Common myeloid progenitor, CD34-positive (primary cell): ENCODE measurements around the gene IL17RB.

Experiments used
- CTCF ChIA-PET: fragments of 350-600 bp; sonication (Branson Sonifier 250); formaldehyde crosslinking; loops from one replicate; lab custom pipeline; 2021; ENCODE audit warnings: antibody characterized with exemption; lab: Charles Lee
- POLR2A ChIA-PET: fragments of 350-600 bp; sonication (Branson Sonifier 250); formaldehyde crosslinking; loops from one replicate; lab custom pipeline; 2021; ENCODE audit warnings: antibody characterized with exemption; lab: Charles Lee
- DNase-seq, 3 donors: peaks; one replicate each; pipeline versions ENCODE4 v3.0.0 to v3.0.0-alpha.2; 2013
- H3K27ac ChIP-seq, 2 experiments: 1 replicate in 1 of 2; 2 replicates in 1 of 2; pipeline ENCODE4 v1.7.0; 2013; ENCODE audit warnings: inconsistent platforms in 2 of 2, low read length in 2 of 2, mild to moderate bottlenecking in 2 of 2, low read depth in 1 of 2, moderate library complexity in 1 of 2; ENCODE audit not compliant: severe bottlenecking in 2 of 2, insufficient read depth in 1 of 2, poor library complexity in 1 of 2
- H3K27me3 ChIP-seq, 5 experiments: replicated peaks in 2 of 5; 1 replicate in 3 of 5; 2 replicates in 2 of 5; pipeline versions ENCODE4 v1.6.1 to v1.7.0; 2013; ENCODE audit warnings: low read length in 4 of 5, mild to moderate bottlenecking in 2 of 5, moderate library complexity in 2 of 5, inconsistent platforms in 1 of 5; ENCODE audit not compliant: insufficient read depth in 5 of 5, control insufficient read depth in 4 of 5
- H3K36me3 ChIP-seq, 4 experiments: 1 replicate in 2 of 4; 2 replicates in 2 of 4; pipeline versions ENCODE4 v1.6.1 to v1.7.0; 2013; ENCODE audit warnings: low read length in 3 of 4, control low read depth in 1 of 4, mild to moderate bottlenecking in 1 of 4; ENCODE audit not compliant: control insufficient read depth in 4 of 4, insufficient read depth in 4 of 4
- H3K4me1 ChIP-seq, 4 experiments: 1 replicate in 3 of 4; 2 replicates in 1 of 4; pipeline versions ENCODE4 v1.6.1 to v1.7.1; 2013; ENCODE audit warnings: low read length in 3 of 4, mild to moderate bottlenecking in 3 of 4, control low read depth in 1 of 4, inconsistent platforms in 1 of 4, moderate library complexity in 1 of 4; ENCODE audit not compliant: control insufficient read depth in 4 of 4, insufficient read depth in 4 of 4; ENCODE audit errors: control extremely low read depth in 1 of 4
- H3K4me3 ChIP-seq, 7 experiments: 1 replicate in 4 of 7; 2 replicates in 3 of 7; pipeline versions ENCODE4 v1.5.1 to v1.7.0; 2013; ENCODE audit warnings: mild to moderate bottlenecking in 7 of 7, low read length in 6 of 7, moderate library complexity in 6 of 7, inconsistent platforms in 2 of 7, low read depth in 2 of 7, control low read depth in 1 of 7; ENCODE audit not compliant: insufficient read depth in 4 of 7, control insufficient read depth in 1 of 7; ENCODE audit errors: extremely low read depth in 1 of 7
- H3K9me3 ChIP-seq, 5 experiments: 1 replicate in 4 of 5; 2 replicates in 1 of 5; pipeline versions ENCODE4 v1.6.1 to v1.7.1; 2013; ENCODE audit warnings: low read length in 4 of 5, mild to moderate bottlenecking in 2 of 5, inconsistent platforms in 1 of 5, low read depth in 1 of 5, moderate library complexity in 1 of 5; ENCODE audit not compliant: control insufficient read depth in 4 of 5, insufficient read depth in 2 of 5; ENCODE audit errors: control extremely low read depth in 1 of 5
- WGBS: methylation state at CpG from one replicate; pipeline ENCODE4 v1.1.5; 2013; ENCODE audit not compliant: insufficient coverage; 5-methylcytosine and 5-hydroxymethylcytosine counted together

The IL17RB gene

DNA sequence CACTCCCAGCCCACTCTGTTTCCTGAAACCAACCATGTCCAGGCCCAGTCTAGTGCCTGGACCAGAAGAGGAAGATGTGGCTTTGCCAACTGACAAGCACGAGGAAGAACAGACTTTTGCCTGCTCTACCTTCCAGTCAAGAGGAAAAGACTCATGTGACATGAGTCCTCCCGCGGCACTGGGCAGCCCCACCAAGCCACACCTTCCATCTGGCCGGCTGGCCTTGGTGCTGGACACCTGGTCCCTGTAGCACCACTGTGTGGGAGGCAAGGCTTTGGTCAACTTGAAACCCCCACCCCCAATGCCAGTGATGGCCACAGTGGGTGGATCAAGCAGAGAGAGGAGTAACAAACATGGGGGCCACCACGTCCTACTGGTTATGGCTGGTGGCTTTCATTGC, 12.7 kb upstream of the IL17RB start:
- ChIA-PET CTCF (no interaction called here), POLR2A (no interaction called here)
- no peaks in the 10 kb centered on the region for H3K36me3 ChIP-seq

DNA sequence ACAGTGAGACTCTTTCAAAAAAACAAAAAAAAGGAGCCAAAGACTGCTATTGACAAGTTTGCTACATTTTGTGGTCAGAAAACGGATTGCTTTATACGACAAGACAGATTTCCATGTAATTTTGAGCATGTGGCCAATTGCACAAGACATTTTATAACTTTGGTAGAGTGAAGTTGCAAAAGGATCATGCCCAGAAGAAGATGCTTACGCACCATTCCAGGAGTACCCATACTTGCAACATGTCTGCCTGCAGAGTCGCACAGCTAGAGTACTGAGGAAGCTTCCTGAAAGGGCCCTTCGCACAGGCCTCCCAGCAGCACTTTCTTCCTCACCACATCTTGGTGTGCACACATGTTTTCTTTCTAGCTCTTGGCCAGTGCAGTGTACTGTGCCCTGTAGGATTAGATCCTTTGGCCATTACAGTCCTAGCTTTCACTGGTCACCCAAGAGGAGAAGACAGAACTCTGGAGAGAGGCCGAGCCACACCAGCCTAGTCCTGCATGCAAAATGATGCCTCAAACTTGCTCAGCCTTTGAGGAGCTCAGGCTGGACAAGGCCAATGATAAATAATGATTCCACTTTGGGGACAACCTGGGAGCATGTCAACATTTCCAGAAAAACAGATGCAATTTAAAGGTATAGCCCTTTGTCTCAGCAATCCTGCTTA, 11.8 kb upstream of the IL17RB start:
- Histone ChIP-seq H3K9me3 (no peaks in the 10 kb centered on the region), H3K4me1 (peaks cover 0 to 3% (median 0%) of the 10 kb centered on the region in 4 experiments), H3K4me3 (no peak overlapping the region), H3K27ac (no peak overlapping the region), H3K36me3 (no peaks in the 10 kb centered on the region), H3K27me3 (peaks cover 0 to 4% (median 0%) of the 10 kb centered on the region in 5 experiments)
- WGBS, result 85% methylated on average over 6 of the region's 6 CpGs
- ChIA-PET POLR2A (no interaction called here), CTCF (no interaction called here)
- no peak for DNase-seq

More for the DNA sequence above, 12.7 kb upstream of the IL17RB start:
- Histone ChIP-seq H3K4me3 (no peak overlapping the region), H3K9me3 (no peaks in the 10 kb centered on the region), H3K27ac (no peak overlapping the region), H3K4me1 (peaks cover 0 to 3% (median 0%) of the 10 kb centered on the region in 4 experiments), H3K27me3 (peaks cover 0 to under 1% (median 0%) of the 10 kb centered on the region in 5 experiments)
- no peak for DNase-seq
- 75% methylated on average over 3 of the region's 5 CpGs for WGBS

DNA sequence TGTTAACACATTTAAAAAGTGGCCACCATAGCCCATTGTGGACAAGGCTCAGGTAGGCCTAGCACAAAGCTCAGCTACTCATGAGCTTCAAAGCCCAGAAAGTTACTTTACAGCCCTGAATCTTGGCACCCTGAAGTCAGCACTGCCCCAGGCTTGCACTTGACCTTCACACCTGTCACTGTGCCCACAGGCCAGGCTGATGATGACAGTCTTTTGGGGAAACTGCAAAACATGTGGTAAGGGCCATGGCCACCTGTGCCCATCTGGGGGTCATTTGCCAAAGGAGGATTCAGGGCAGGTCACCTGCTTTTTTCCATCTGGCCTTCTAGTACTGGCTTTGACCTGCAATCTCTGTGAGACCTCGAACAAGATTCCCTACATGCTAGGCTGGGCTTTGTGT, 11.1 kb upstream of the IL17RB start:
- CTCF ChIA-PET, result no interaction called here
- Histone ChIP-seq H3K4me1 (peaks cover 0 to 3% (median 0%) of the 10 kb centered on the region in 4 experiments), H3K9me3 (no peaks in the 10 kb centered on the region), H3K27me3 (peaks cover 0 to 4% (median 0%) of the 10 kb centered on the region in 5 experiments), H3K27ac (no peak overlapping the region), H3K4me3 (no peak overlapping the region), H3K36me3 (no peaks in the 10 kb centered on the region)
- POLR2A ChIA-PET, result no interaction called here
- WGBS, result 100% methylated on average over 1 of the region's 1 CpG
- no peak for DNase-seq

DNA sequence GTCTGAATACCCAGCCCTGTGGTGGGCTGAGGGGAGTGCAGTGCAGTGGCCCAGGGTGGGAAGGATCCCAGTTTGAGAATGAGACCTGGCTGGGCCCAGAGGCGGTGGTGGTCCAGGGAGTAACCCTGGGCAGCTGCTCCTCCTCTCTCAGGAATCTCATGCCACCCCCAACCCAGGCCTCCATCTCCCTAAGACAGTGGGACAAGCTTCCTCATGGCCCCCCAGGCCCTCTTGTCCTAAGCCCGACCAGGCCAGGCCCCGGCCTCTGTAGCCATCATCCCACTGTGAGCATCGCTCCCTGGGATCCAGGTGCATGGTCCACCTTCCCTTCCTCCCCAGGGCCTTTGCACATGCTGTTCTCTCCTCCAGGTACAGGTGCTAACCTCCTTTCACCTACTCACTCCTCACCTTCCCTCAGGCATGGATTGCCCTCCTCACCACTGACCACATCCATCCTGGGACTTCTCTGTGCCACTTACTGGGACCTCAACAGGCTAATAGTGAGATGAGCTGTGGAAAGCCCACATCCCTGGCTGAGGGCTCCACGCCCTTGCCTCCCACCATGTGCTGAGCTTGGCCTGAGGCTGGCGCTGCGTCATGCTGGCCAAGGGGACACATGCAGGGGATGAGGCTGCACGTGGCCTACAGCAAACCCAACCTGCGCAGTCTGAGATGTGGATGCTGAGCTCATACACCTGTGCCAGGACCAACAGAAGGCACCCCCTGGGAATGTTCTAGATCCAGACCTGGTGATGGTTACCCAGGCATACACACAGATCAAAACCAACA, 10.1 kb upstream of the IL17RB start:
- Histone ChIP-seq H3K4me1 (peaks cover 0 to 3% (median 0%) of the 10 kb centered on the region in 4 experiments), H3K27me3 (peaks cover 0 to 4% (median 0%) of the 10 kb centered on the region in 5 experiments), H3K4me3 (no peak overlapping the region), H3K27ac (no peak overlapping the region), H3K36me3 (no peaks in the 10 kb centered on the region), H3K9me3 (no peaks in the 10 kb centered on the region)
- whole genome bisulfite sequencing, result 98% methylated on average over 7 of the region's 9 CpGs
- DNase-seq, result no peak
- ChIA-PET CTCF (no interaction called here), POLR2A (no interaction called here)

DNA sequence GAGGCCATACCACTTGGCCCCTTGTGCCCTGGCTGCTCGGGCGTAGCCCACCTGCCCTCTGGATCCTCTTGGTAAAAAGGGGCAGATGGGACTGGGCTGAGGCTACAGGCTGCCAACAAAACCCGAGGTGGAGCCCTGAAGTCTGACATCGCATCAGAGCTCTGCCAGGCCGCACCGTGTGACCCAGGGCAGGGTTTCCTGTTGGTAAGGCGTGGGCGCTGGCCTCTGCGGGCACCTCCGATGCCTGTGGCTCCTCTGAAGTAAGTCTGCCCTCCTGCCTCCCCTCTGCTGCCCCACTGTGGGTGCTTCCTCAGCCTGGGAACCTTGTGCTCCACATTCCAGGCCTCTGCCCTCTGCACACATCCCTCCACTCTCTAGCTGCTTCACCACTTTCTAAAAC, 9.0 kb upstream of the IL17RB start:
- POLR2A ChIA-PET, result no interaction called here
- 92% methylated on average over 10 of the region's 10 CpGs for WGBS
- Histone ChIP-seq H3K4me3 (no peak overlapping the region), H3K4me1 (peaks cover 0 to 3% (median 0%) of the 10 kb centered on the region in 4 experiments), H3K27ac (no peak overlapping the region), H3K27me3 (peaks cover 0 to 4% (median 1%) of the 10 kb centered on the region in 5 experiments), H3K36me3 (no peaks in the 10 kb centered on the region), H3K9me3 (no peaks in the 10 kb centered on the region)
- no peak for DNase-seq
- CTCF ChIA-PET, result no interaction called here

DNA sequence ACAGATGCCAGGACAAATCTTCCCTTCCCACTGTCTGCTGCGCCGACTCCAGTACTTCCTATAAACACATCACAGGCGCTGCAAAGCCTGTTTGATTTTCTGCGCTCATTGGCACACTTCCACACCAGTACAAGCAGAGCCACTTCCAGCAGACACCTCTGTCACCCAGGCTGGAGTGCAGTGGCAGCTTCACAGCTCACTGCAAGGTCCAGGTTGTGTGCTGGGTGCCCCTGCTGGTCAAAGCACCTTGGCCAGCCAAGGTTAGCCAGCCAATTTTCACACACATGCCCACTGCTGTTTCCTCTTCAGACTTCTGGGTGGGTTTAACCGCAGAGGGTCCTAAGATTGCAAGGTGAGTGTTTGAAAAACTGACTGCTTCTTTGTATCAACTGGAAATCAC, 5.1 kb upstream of the IL17RB start:
- Histone ChIP-seq H3K4me3 (no peak overlapping the region), H3K27me3 (peaks cover 0 to 43% (median 25%) of the 10 kb centered on the region in 5 experiments), H3K27ac (no peak overlapping the region), H3K36me3 (no peaks in the 10 kb centered on the region), H3K4me1 (peaks cover 0 to 10% (median 9%) of the 10 kb centered on the region in 4 experiments), H3K9me3 (no peaks in the 10 kb centered on the region)
- no peak for DNase-seq
- POLR2A ChIA-PET, result no interaction called here
- 90% methylated on average over 2 of the region's 5 CpGs for WGBS
- CTCF ChIA-PET, result no interaction called here
